CD4-positive, alpha-beta T cell treated with Interleukin-10 for 1 hour (primary cell): Measurements from ENCODE around the gene CAMK2B.

Experiments
- DNase-seq: peaks from one replicate; pipeline ENCODE4 v3.0.0-alpha.2; 2020

Gene CAMK2B

DNA sequence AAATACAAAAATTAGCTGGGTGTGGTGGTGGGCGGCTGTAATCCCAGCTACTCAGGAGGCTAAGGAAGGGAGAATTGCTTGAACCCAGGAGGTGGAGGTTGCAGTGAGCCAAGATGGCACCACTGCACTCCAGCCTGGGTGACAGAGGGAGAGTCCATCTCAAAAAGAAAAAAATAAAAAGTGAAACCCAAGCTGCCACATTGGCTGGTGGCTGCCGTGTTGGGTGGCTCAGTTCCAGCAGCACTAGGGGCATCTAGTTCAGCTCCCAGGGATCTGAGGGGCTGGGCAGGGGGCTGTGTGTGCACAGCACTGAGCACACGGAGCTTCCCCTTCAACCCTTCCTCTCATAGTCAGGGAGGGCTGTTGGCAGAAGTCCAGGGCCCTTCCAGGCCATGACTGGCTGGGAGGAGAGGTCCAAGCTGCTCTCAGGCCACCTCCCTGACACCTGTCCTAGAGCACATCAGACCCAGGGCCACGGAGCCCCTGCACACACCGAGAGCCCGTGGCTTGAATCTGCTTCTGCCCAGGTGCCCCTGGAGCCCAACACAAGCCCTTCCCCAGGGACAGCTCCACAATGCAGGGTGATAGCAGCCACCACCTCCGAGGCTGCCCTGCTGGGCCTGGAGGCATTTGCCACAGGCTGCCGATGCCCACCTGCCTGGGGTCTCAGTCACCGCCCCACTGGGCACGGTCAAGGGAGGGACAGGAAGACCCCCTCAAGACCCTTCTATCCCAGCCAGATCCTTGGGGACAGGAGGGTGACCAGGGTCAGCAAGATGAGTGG lies 77.3 kb downstream of the CAMK2B start:
- DNase-seq, result no peak

DNA sequence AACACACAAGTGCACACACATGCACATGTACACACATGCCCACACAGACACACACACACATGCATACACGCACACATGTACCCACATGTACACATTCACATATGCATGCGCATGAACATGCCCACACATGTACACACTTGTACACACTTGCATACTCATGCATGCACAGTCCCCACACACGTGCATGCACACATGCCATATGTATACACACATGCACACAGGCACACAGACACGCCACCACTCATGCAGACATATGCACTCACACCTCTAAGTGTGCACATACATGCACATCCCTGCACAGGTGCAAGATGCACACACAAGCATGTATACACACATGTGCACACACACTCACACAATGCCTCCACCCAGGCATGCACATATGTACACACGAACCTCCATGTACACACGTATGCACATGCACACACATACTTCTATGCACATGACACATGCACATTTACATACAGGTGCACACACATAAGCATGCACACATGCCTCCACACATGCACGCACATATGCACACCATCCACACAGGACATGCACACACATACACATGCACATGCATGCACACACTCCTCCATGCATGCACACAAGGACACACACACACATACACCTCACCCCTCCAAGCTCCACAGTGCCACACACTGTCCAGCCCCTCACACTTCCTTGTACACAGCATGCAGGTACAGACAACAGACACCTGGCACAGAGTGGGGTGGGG lies 78.8 kb downstream of the CAMK2B start:
- DNase-seq, result no peak

DNA sequence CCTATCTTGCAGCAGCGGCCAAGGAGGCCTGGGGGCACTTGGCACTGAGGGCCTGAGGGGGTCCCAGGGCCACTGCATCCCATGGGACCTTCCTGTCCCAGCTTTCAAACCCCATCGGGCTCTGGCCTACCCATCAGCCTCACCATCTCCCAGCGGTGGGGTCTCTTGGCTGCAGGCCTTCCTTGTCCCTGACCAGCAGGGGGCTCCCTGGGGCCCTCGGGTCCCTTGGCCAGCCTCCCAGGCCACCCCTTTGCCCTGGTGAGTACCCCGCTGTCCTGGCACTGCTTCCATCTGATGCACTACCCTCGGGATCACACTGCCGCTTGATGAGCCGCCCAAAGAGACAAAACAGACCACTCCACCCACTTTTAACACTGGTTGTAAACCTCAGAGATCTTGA lies 81.1 kb downstream of the CAMK2B start:
- peak; percentile 25 for DNase-seq

DNA sequence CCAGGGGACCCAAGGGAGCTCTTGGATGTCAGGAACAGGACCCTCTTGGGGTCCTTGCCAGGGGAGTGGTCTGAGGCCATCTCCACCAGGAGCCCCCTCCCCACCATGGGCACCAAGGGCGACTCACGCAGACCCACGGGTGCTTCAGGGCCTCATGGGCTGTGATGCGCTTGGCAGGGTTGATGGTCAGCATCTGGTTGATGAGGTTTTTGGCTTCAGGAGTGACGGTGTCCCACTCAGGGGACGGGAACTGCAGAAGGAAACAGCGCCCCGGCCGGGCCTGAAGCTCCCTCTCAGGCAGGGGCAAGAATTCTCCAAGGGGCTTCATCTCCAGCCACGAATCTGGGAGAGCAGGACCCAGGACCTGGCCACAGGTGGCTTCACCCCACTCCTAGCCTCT lies 83.3 kb downstream of the CAMK2B start:
- no peak for DNase-seq

- DNase-seq, result peak; percentile 66
These were observed 84.3 kb downstream of the CAMK2B start for GRCh38 chr7:44240983-44241510.

GRCh38 chr7:44240376-44240775 lies 85.0 kb downstream of the CAMK2B start:
- DNase-seq, result no peak

GRCh38 chr7:44239361-44239760 lies 86.0 kb downstream of the CAMK2B start:
- DNase-seq, result no peak

GRCh38 chr7:44238116-44238695 lies 87.2 kb downstream of the CAMK2B start:
- no peak for DNase-seq

DNA sequence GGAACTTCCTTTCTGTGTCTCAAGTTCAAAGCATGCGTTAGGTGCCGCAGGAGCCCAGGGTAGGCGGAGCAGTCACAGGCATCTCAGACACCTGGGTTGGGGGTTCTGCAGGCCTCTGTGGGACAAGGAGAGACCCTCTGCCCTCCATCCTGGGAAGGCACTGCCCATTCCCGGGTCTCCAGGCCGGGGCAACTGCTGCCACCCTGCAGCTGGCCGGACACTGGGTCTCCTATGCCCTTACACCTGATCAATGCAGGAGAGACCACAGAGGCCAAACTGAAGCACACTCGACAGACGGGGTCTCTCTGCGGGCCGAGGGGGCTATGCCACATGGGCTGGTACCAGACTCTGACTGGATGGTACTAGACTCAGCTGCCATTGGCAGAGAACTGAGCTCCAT lies 87.7 kb downstream of the CAMK2B start:
- no peak for DNase-seq

DNA sequence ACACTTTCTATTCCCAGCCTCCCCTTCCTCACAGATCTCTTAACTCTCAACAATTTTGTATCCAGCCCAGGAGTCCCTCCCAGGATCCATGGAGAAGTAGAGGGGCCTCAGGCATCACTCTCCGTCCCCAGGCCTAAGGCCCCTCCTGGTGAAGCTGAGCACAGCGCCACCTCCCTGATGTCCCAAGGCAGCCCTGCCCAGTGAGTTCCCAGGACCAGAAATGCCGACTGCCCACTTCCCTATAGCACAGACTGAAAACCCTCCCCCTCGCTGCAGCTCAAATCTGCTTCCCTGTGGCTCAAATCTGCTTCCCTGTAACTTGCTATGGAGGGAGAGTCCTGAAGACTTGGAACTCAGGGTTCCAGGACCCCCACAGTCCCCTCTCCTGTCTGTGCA lies 89.1 kb downstream of the CAMK2B start:
- DNase-seq, result no peak

GRCh38 chr7:44235582-44236332 lies 89.6 kb downstream of the CAMK2B start:
- no peak for DNase-seq

- no peak for DNase-seq
These were observed 90.3 kb downstream of the CAMK2B start for GRCh38 chr7:44235066-44235465.

DNA sequence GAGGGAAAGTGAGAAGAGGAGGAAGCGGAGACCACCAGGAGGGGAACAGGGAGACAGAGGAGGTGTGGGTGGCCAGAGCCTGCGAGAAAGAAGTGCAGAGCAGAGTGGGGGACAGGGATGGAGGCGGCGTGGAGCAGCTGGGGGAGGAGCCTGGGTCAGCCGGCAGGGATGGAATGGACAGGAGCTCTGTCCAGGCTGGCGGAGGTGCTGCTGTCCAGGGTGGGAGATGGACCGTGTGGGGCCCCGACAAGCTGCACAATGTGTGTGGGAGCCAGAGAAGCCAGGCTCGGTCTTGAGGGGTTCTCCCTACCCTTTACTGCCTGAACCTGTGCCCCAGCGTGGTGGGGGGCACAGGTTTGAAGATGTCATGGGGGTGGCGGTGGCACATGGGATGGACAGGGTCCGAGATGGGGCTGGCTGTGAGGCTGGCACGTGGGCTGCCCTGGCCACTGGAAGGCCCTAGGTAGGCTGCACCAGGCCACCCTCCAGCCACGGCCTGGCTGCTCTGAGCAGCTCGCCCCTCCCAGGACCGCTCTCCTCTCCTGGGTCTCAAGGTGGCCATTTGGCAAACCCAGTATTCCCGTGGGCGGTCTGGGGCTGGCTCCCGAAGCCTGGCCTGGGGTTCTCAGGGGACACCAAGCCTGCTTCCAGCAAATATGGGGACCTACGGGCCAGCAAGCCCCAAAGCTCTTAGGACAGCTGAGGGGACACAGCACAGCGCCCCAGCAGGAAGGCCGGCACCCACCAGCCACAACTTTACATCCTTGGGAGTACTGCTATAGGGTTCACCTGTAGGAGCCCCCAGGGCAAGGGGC lies 92.3 kb downstream of the CAMK2B start:
- DNase-seq, result no peak

DNA sequence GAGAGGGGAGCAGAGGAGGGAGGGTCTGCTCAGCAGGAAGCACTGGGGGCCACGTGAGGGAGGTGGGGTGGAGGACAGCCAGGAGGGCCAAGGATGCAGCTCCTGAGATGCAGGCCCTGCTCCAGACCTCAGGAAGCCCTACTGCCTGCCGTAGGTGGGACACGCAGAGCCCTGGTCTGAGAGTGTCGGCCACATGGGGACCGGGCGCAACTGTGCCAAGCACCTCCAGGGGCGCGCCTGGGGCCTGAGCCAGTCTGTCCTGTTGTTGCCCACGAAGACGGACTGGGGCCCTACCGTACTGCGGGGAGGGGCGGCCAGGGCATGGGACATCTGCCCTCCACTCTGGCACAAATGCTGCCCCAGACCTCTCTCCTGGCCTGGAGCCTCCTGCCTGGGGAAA lies 93.0 kb downstream of the CAMK2B start:
- no peak for DNase-seq

- no peak for DNase-seq
These were observed 94.3 kb downstream of the CAMK2B start for GRCh38 chr7:44231088-44231487.

GRCh38 chr7:44230286-44230685 lies 95.1 kb downstream of the CAMK2B start:
- no peak for DNase-seq

GRCh38 chr7:44229546-44230105 lies 95.8 kb downstream of the CAMK2B start:
- no peak for DNase-seq

GRCh38 chr7:44228571-44229350 lies 96.6 kb downstream of the CAMK2B start:
- no peak for DNase-seq

DNA sequence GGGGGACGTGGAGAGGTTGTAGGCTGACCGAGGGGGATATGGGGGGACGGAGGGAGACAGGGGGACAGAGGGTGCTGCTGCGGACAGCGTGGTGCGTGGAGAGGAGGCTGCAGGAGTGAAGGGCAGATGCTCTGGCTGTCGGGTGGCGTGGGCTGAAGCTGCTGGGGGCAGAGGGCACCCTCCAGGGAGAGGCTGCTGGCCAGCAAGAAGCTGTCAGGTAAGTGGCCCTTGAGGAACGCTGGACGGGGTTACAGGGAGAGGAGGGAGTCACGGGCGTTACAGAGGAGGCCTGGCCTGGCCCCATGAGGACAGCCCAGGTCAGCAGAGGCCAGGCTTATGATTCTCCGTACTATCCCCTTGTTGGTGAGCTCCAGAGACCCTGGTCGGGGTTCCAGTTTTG lies 97.5 kb downstream of the CAMK2B start:
- DNase-seq, result no peak

DNA sequence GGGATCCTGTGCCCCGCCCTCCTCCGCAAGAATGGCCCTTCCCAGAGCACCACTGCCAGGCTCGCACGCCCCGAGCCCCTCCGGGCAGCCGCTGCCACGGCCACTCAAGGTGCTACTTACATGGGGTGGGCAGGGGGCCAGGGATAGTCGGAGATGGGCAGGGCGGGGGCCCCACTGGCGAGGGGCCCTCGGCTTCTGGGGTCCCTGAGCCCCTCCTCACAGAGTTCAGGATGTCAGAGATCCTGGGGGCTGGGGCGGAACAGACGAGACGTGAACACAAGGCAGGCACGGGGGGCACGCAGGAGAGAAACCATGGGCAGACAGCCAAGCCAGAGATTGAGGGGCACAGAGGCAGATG lies 99.0 kb downstream of the CAMK2B start:
- DNase-seq, result no peak
